MM.1S (cell line): ENCODE measurements around the gene GABRG3.

Experiments used
- DNase-seq: peaks from one replicate; pipeline ENCODE4 v3.0.0-alpha.2; 2015
- H2AFZ ChIP-seq: fragments of 300-600 bp; sonication (generic); 2 replicates; pipeline ENCODE4 v1.6.0; 2016; ENCODE audit warnings: antibody characterized with exemption, low read length
- H3F3A ChIP-seq: fragments of 300-600 bp; sonication (generic); 2 replicates; pipeline ENCODE4 v1.6.1; 2016; ENCODE audit warnings: mild to moderate bottlenecking, antibody characterized with exemption, low read length, moderate library complexity, mixed read lengths; ENCODE audit not compliant: insufficient read depth
- H3K27ac ChIP-seq: fragments of 300-600 bp; sonication (generic); 2 replicates; pipeline ENCODE4 v1.5.1; 2016; ENCODE audit warnings: mild to moderate bottlenecking, low read length
- H3K27me3 ChIP-seq: fragments of 300-600 bp; sonication (generic); replicated peaks from 2 replicates; pipeline ENCODE4 v1.6.0; 2016; ENCODE audit warnings: low read length; ENCODE audit not compliant: insufficient read depth
- H3K36me3 ChIP-seq: fragments of 300-600 bp; sonication (generic); replicated peaks from 2 replicates; pipeline ENCODE4 v1.6.1; 2016; ENCODE audit warnings: mild to moderate bottlenecking, low read length, mixed read lengths; ENCODE audit not compliant: insufficient read depth
- H3K4me1 ChIP-seq: fragments of 300-600 bp; sonication (generic); 2 replicates; pipeline ENCODE4 v1.6.1; 2016; ENCODE audit warnings: low read length, mixed read lengths
- H3K4me2 ChIP-seq: fragments of 300-600 bp; sonication (generic); 2 replicates; pipeline ENCODE4 v1.6.0; 2016; ENCODE audit warnings: low read depth, low read length
- H3K4me3 ChIP-seq: fragments of 300-600 bp; sonication (generic); 2 replicates; pipeline ENCODE4 v1.5.1; 2016; ENCODE audit warnings: low read length, mixed read lengths
- H3K79me2 ChIP-seq: fragments of 300-600 bp; sonication (generic); 2 replicates; pipeline ENCODE4 v1.6.1; 2016; ENCODE audit warnings: mixed run types, low read length, mixed read lengths
- H3K9ac ChIP-seq: fragments of 300-600 bp; sonication (generic); 2 replicates; pipeline ENCODE4 v1.6.1; 2016; ENCODE audit warnings: low read length, mixed read lengths
- H3K9me2 ChIP-seq: fragments of 300-600 bp; sonication (generic); replicated peaks from 2 replicates; pipeline ENCODE4 v1.6.1; 2016; ENCODE audit warnings: mild to moderate bottlenecking, low read length, mixed read lengths; ENCODE audit not compliant: insufficient read depth
- H3K9me3 ChIP-seq: fragments of 300-600 bp; sonication (generic); replicated peaks from 2 replicates; pipeline ENCODE4 v1.6.1; 2016; ENCODE audit warnings: mild to moderate bottlenecking, low read length, mixed read lengths; ENCODE audit not compliant: insufficient read depth
- H4K20me1 ChIP-seq: fragments of 300-600 bp; sonication (generic); 2 replicates; pipeline ENCODE4 v1.6.1; 2016; ENCODE audit warnings: mild to moderate bottlenecking, low read length, moderate library complexity, mixed read lengths; ENCODE audit not compliant: insufficient read depth
- CTCF ChIP-seq: fragments of 300-600 bp; sonication (generic); IDR thresholded peaks from 2 replicates; pipeline ENCODE4 v1.5.1; 2016; ENCODE audit warnings: antibody characterized with exemption, low read length, mixed read lengths
- EZH2 ChIP-seq: fragments of 300-600 bp; sonication (generic); optimal IDR thresholded peaks from 2 replicates; pipeline ENCODE3; 2017; ENCODE audit warnings: low read depth, mild to moderate bottlenecking, antibody characterized with exemption, low read length, mixed read lengths
- EZH2phosphoT487 ChIP-seq: fragments of 300-600 bp; sonication (generic); IDR thresholded peaks from 2 replicates; pipeline ENCODE4 v1.6.1; 2018; ENCODE audit warnings: antibody characterized with exemption, low read length

GABRG3 gene

DNA sequence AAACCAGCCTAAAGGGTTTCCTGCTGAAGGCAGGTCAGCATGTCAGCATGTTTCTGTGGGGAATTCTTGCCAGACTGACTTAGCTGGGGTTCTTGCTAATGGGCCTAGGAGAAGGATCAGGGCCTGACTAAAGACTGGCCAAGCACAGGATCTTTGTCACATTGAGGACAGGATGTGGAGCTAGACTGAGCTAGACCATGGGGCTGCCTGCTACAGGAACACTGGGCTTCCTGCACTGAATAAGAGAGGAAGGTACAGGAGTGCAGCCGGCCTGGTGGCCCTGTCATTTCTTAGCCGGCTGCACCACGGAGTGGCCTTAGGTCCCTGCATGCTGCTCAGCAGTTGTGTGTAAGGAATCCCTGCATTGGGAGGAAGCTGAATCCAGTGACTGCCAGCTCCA lies 68.2 kb downstream of the GABRG3 start:
- H3K4me1 ChIP-seq, result no peaks in the 10 kb centered on the region
- DNase-seq, result no peak
- no peaks in the 10 kb centered on the region for H3K36me3 ChIP-seq
- no peaks in the 10 kb centered on the region for H3K79me2 ChIP-seq
- H3K27me3 ChIP-seq, result no peaks in the 10 kb centered on the region
- no peak for TF ChIP-seq CTCF
- TF ChIP-seq EZH2phosphoT487, result no peak
- no peak for TF ChIP-seq EZH2
- H3K4me3 ChIP-seq, result no peak overlapping the region
- no peaks in the 10 kb centered on the region for H3K9me3 ChIP-seq
- no peaks in the 10 kb centered on the region for H3K9me2 ChIP-seq
- H3F3A ChIP-seq, result no peaks in the 10 kb centered on the region
- no peak overlapping the region for H3K9ac ChIP-seq
- no peak overlapping the region for H3K4me2 ChIP-seq
- H3K27ac ChIP-seq, result no peak overlapping the region
- no peaks in the 10 kb centered on the region for H4K20me1 ChIP-seq
- no peak overlapping the region for H2AFZ ChIP-seq

DNA sequence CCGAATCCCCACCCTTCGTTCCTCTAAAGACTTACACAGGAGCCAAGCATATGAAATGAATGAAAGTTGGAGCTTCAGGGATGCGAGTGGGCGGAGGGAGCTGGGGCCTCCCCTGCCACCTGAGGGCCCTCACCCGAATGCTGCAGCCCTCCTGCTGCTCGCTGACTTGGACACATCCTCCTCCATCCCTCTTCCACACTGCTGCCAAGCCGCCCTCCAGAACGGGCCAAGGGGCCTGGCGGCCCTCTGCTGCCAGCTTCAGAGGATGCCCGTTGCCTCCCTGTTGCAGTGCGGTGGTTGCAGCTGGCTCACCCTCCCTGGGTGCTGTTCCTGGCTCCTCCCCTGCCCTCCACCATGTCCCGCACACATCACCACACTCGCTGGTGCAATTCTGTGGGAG lies 71.2 kb downstream of the GABRG3 start:
- TF ChIP-seq CTCF, result no peak
- no peak for TF ChIP-seq EZH2phosphoT487
- no peak for TF ChIP-seq EZH2
- Histone ChIP-seq H3K27ac (no peak overlapping the region), H3F3A (no peaks in the 10 kb centered on the region), H3K79me2 (no peaks in the 10 kb centered on the region), H3K4me1 (no peaks in the 10 kb centered on the region), H3K4me3 (no peak overlapping the region), H3K9me2 (no peaks in the 10 kb centered on the region), H3K27me3 (no peaks in the 10 kb centered on the region), H3K36me3 (no peaks in the 10 kb centered on the region), H2AFZ (no peak overlapping the region), H4K20me1 (no peaks in the 10 kb centered on the region), H3K4me2 (no peak overlapping the region), H3K9me3 (no peaks in the 10 kb centered on the region), H3K9ac (no peak overlapping the region)
- DNase-seq, result no peak

- no peaks in the 10 kb centered on the region for H3K9me2 ChIP-seq
- no peak overlapping the region for H3K4me2 ChIP-seq
- no peaks in the 10 kb centered on the region for H3K27me3 ChIP-seq
- no peak overlapping the region for H3K27ac ChIP-seq
- no peaks in the 10 kb centered on the region for H3K36me3 ChIP-seq
- TF ChIP-seq EZH2phosphoT487 (no peak), EZH2 (no peak)
- no peaks in the 10 kb centered on the region for H3K79me2 ChIP-seq
- no peak overlapping the region for H2AFZ ChIP-seq
- no peaks in the 10 kb centered on the region for H4K20me1 ChIP-seq
- H3K4me3 ChIP-seq, result no peak overlapping the region
- no peaks in the 10 kb centered on the region for H3F3A ChIP-seq
- no peak overlapping the region for H3K9ac ChIP-seq
- no peaks in the 10 kb centered on the region for H3K9me3 ChIP-seq
- no peak for DNase-seq
- no peaks in the 10 kb centered on the region for H3K4me1 ChIP-seq
Observed at GRCh38 chr15:27042646-27043045, 71.7 kb downstream of the GABRG3 start.

GRCh38 chr15:27043770-27044169 lies 72.8 kb downstream of the GABRG3 start:
- Histone ChIP-seq H3K27ac (no peak overlapping the region), H3K9ac (no peak overlapping the region), H3K4me1 (no peaks in the 10 kb centered on the region), H3K27me3 (no peaks in the 10 kb centered on the region), H4K20me1 (no peaks in the 10 kb centered on the region), H3K4me3 (no peak overlapping the region), H3K36me3 (no peaks in the 10 kb centered on the region), H3K4me2 (no peak overlapping the region), H3K9me3 (no peaks in the 10 kb centered on the region), H2AFZ (no peak overlapping the region), H3K79me2 (no peaks in the 10 kb centered on the region), H3F3A (no peaks in the 10 kb centered on the region), H3K9me2 (no peaks in the 10 kb centered on the region)
- no peak for DNase-seq
- TF ChIP-seq EZH2phosphoT487, result no peak
- TF ChIP-seq CTCF, result no peak
- TF ChIP-seq EZH2, result no peak
